C4-2B (cell line): Measurements from ENCODE around the gene RNU1-4.
"Not testable (repeated sequence)": the region's sequence is repeated elsewhere in the genome, so short reads cannot be mapped to it uniquely, and the experiment has no call there.

Experiments used
- CTCF ChIP-seq: fragments of 450-650 bp; conservative IDR thresholded peaks from 2 replicates; pipeline ENCODE4 v1.5.1; 2017; ENCODE audit warnings: mild to moderate bottlenecking
- ZFX ChIP-seq: fragments of 450-650 bp; IDR thresholded peaks from 2 replicates; pipeline ENCODE4 v1.6.1; 2017

- TF ChIP-seq CTCF, ZFX: not testable (repeated sequence)
These were observed 29.9 kb downstream of the RNU1-4 start for GRCh38 chr1:16770139-16770759.
